H9 (cell line): Measurements from ENCODE around the gene PCDHGA10. TPM values are rescaled to one million over a fixed set of nuclear protein-coding genes. Genes with fewer than 3 reads are reported as not detected.

Source experiments
- DNase-seq: peaks from one replicate; pipeline ENCODE4 v3.0.0-alpha.2; 2017
- H2AFZ ChIP-seq: one replicate; pipeline ENCODE4 v1.6.1; 2013; ENCODE audit warnings: mild to moderate bottlenecking, low read length, control low read depth, moderate library complexity
- H2AK5ac ChIP-seq: 2 replicates; pipeline ENCODE4 v1.6.1; 2013; ENCODE audit warnings: low read length, control low read depth, mixed read lengths; ENCODE audit not compliant: insufficient read length
- H2BK120ac ChIP-seq: one replicate; pipeline ENCODE4 v1.6.1; 2013; ENCODE audit warnings: low read depth, mild to moderate bottlenecking, low read length, control low read depth, inconsistent platforms; ENCODE audit not compliant: poor library complexity, severe bottlenecking
- H2BK12ac ChIP-seq: 2 replicates; pipeline ENCODE4 v1.6.1; 2013; ENCODE audit warnings: low read length, control low read depth, mixed read lengths, low read depth; ENCODE audit not compliant: insufficient read length
- H2BK15ac ChIP-seq: 2 replicates; pipeline ENCODE4 v1.6.1; 2013; ENCODE audit warnings: low read depth, low read length, control low read depth
- H2BK20ac ChIP-seq: one replicate; pipeline ENCODE4 v1.6.1; 2013; ENCODE audit warnings: low read depth, mild to moderate bottlenecking, low read length, control low read depth, inconsistent platforms; ENCODE audit not compliant: poor library complexity, severe bottlenecking
- H2BK5ac ChIP-seq: 2 replicates; pipeline ENCODE4 v1.6.1; 2013; ENCODE audit warnings: low read length, control low read depth, mixed read lengths; ENCODE audit not compliant: insufficient read length
- H3K14ac ChIP-seq: 2 replicates; pipeline ENCODE4 v1.6.1; 2013; ENCODE audit warnings: low read length, control low read depth; ENCODE audit not compliant: insufficient read depth
- H3K18ac ChIP-seq: 2 replicates; pipeline ENCODE4 v1.6.1; 2013; ENCODE audit warnings: low read depth, mild to moderate bottlenecking, mixed read lengths, low read length, control low read depth; ENCODE audit not compliant: insufficient read length
- H3K23ac ChIP-seq: 2 replicates; pipeline ENCODE4 v1.6.1; 2013; ENCODE audit warnings: low read length, control low read depth, mixed read lengths, low read depth; ENCODE audit not compliant: insufficient read length
- H3K23me2 ChIP-seq: 2 replicates; pipeline ENCODE4 v1.6.1; 2013; ENCODE audit warnings: low read depth, mild to moderate bottlenecking, mixed read lengths, low read length, control low read depth; ENCODE audit not compliant: insufficient read length, poor library complexity, severe bottlenecking
- H3K27ac ChIP-seq: 2 replicates; pipeline ENCODE4 v1.5.1; 2013; ENCODE audit warnings: low read length, control low read depth, mixed read lengths, low read depth; ENCODE audit not compliant: insufficient read length
- H3K27me3 ChIP-seq: 2 replicates; pipeline ENCODE4 v1.6.1; 2013; ENCODE audit warnings: low read length, control low read depth, inconsistent platforms; ENCODE audit not compliant: insufficient read depth
- H3K4ac ChIP-seq: 2 replicates; pipeline ENCODE4 v1.6.1; 2013; ENCODE audit warnings: low read depth, mild to moderate bottlenecking, control low read depth, inconsistent platforms, low read length, moderate library complexity
- H3K4me1 ChIP-seq: 2 replicates; pipeline ENCODE4 v1.6.1; 2013; ENCODE audit warnings: low read length, control low read depth, inconsistent platforms; ENCODE audit not compliant: insufficient read depth
- H3K4me2 ChIP-seq: 2 replicates; pipeline ENCODE4 v1.6.1; 2013; ENCODE audit warnings: low read length, control low read depth, mixed read lengths; ENCODE audit not compliant: insufficient read length, insufficient read depth
- H3K56ac ChIP-seq: 2 replicates; pipeline ENCODE4 v1.6.1; 2013; ENCODE audit warnings: low read depth, mild to moderate bottlenecking, mixed read lengths, low read length, control low read depth; ENCODE audit not compliant: insufficient read length
- H3K79me1 ChIP-seq: 2 replicates; pipeline ENCODE4 v1.6.1; 2013; ENCODE audit warnings: low read depth, mild to moderate bottlenecking, moderate library complexity, low read length, control low read depth, inconsistent platforms; ENCODE audit not compliant: insufficient read depth, poor library complexity, severe bottlenecking
- H3K79me2 ChIP-seq: 2 replicates; pipeline ENCODE4 v1.6.1; 2013; ENCODE audit warnings: low read length, control low read depth, inconsistent platforms; ENCODE audit not compliant: insufficient read depth
- H3K9ac ChIP-seq: 2 replicates; pipeline ENCODE4 v1.6.1; 2013; ENCODE audit warnings: low read length, control low read depth, mixed read lengths; ENCODE audit not compliant: insufficient read length; ENCODE audit errors: extremely low read depth
- H3K9me3 ChIP-seq: one replicate; pipeline ENCODE4 v1.6.1; 2013; ENCODE audit warnings: low read depth, low read length, inconsistent platforms; ENCODE audit not compliant: control insufficient read depth
- H3T11ph ChIP-seq: one replicate; pipeline ENCODE4 v1.6.1; 2013; ENCODE audit warnings: mild to moderate bottlenecking, low read length, control low read depth, inconsistent platforms
- H4K20me1 ChIP-seq: one replicate; pipeline ENCODE4 v1.6.1; 2013; ENCODE audit not compliant: control insufficient read depth, insufficient read length, insufficient read depth
- H4K5ac ChIP-seq: 2 replicates; pipeline ENCODE4 v1.6.1; 2013; ENCODE audit warnings: low read depth, mild to moderate bottlenecking, mixed read lengths, low read length, control low read depth; ENCODE audit not compliant: insufficient read length
- H4K8ac ChIP-seq: replicated peaks from 2 replicates; pipeline ENCODE4 v1.6.1; 2013; ENCODE audit warnings: low read length, control low read depth, mixed read lengths, low read depth; ENCODE audit not compliant: insufficient read length
- H4K91ac ChIP-seq: 2 replicates; pipeline ENCODE4 v1.6.1; 2013; ENCODE audit warnings: low read depth, mild to moderate bottlenecking, moderate library complexity, mixed read lengths, low read length, control low read depth; ENCODE audit not compliant: insufficient read length
- H3K27ac Mint-ChIP-seq, 3 experiments: 2 replicates in 2 of 3; 3 replicates in 1 of 3; pipeline ENCODE4 v1.8.0; 2020 to 2021; ENCODE audit warnings: mixed read lengths in 3 of 3, mild to moderate bottlenecking in 1 of 3, moderate library complexity in 1 of 3
- H3K27me3 Mint-ChIP-seq: 2 replicates; pipeline ENCODE4 v1.8.0; 2021; ENCODE audit warnings: low read depth, mild to moderate bottlenecking, moderate library complexity, mixed read lengths
- H3K36me3 Mint-ChIP-seq, 3 experiments: 2 replicates in 2 of 3; 3 replicates in 1 of 3; pipeline ENCODE4 v1.8.0; 2020 to 2021; ENCODE audit warnings: low read depth in 3 of 3, mixed read lengths in 3 of 3; ENCODE audit not compliant: insufficient read depth in 1 of 3
- H3K4me1 Mint-ChIP-seq, 2 experiments: 2 replicates each; pipeline ENCODE4 v1.8.0; 2020; ENCODE audit warnings: mixed read lengths in 2 of 2
- H3K4me3 Mint-ChIP-seq, 2 experiments: 2 replicates in 1 of 2; 3 replicates in 1 of 2; pipeline ENCODE4 v1.8.0; 2020 to 2021; ENCODE audit warnings: mild to moderate bottlenecking in 2 of 2, mixed read lengths in 2 of 2, moderate library complexity in 1 of 2
- H3K9me3 Mint-ChIP-seq, 2 experiments: 2 replicates in 1 of 2; 3 replicates in 1 of 2; pipeline ENCODE4 v1.8.0; 2020; ENCODE audit warnings: mild to moderate bottlenecking in 2 of 2, mixed read lengths in 2 of 2, moderate library complexity in 1 of 2
- WGBS: extraction: QIAGEN DNeasy Blood & Tissue Kit; methylation state at CpG from one replicate; pipeline ENCODE4 v1.1.7; 2013; ENCODE audit warnings: missing lambda C conversion rate, low lambda C conversion rate, mixed read lengths; ENCODE audit not compliant: insufficient read length; ENCODE audit errors: extremely low coverage; 5-methylcytosine and 5-hydroxymethylcytosine counted together
- total RNA-seq: library from RNA; stranded (reverse); gene quantifications from 2 replicates; pipeline ENCODE4 v1.2.1, GENCODE V29; 2021
- TF ChIP-seq, protein P1 (sequence below): fragments of 200-600 bp; sonication (generic); conservative IDR thresholded peaks from 3 replicates; pipeline ENCODE4 v1.8.0; 2021; ENCODE audit warnings: antibody characterized with exemption, mild to moderate bottlenecking

The PCDHGA10 gene
- total RNA-seq, 1 experiment from 2014 or later: 15.1 TPM

DNA sequence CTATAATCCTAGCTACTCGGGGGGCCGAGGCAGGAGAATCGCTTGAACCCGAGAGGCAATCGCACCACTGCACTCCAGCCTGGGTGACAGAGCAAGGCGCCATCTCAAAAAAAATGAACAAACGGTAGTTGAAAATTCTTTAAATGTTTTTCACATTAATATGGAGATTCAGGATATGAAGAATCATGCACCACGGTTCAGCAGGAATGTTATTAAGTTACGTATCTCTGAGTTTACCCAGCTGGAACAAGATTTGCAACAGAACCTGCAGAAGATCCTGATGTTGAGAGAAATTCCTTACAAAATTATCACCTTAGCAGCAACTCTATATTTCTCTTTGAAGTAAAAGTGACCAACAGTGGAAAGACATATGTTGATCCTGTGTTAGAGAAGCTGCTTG is 27.6 kb downstream of the PCDHGA10 start:
- Histone ChIP-seq H2AK5ac (no peak overlapping the region), H4K5ac (no peak overlapping the region), H2BK5ac (no peak overlapping the region), H2BK15ac (no peak overlapping the region), H3K14ac (no peak overlapping the region), H3K27ac (no peak overlapping the region), H3K23me2 (no peaks in the 10 kb centered on the region), H3K27me3 (no peaks in the 10 kb centered on the region), H3K18ac (no peak overlapping the region), H3K23ac (no peak overlapping the region), H2BK120ac (no peak overlapping the region), H4K8ac (no peak overlapping the region), H2BK20ac (no peak overlapping the region), H3K4me2 (no peak overlapping the region), H3K4ac (no peak overlapping the region), H3K9me3 (no peaks in the 10 kb centered on the region), H3T11ph (no peak overlapping the region), H4K91ac (no peak overlapping the region), H2AFZ (no peak overlapping the region), H3K4me1 (peaks cover 2% of the 10 kb centered on the region; the same call in 1 of the 2 replicates), H3K79me1 (no peaks in the 10 kb centered on the region), H4K20me1 (no peaks in the 10 kb centered on the region), H3K56ac (no peak overlapping the region), H3K9ac (no peak overlapping the region), H3K79me2 (no peaks in the 10 kb centered on the region), H2BK12ac (no peak overlapping the region)
- no CpG with 5 or more reads among the region's 9 CpGs for WGBS
- Mint-ChIP-seq H3K27me3 (no peaks in the 10 kb centered on the region), H3K4me1 (peaks cover 5 to 9% of the 10 kb centered on the region in 2 experiments; a peak in 3 of 4 replicates), H3K27ac (no peak overlapping the region), H3K4me3 (no peak overlapping the region), H3K36me3 (peaks cover 5 to 13% (median 10%) of the 10 kb centered on the region in 3 experiments; a peak in 6 of 7 replicates), H3K9me3 (peaks cover 11 to 14% of the 10 kb centered on the region in 2 experiments; a peak in 3 of 5 replicates)
- TF ChIP-seq, protein P1, sequence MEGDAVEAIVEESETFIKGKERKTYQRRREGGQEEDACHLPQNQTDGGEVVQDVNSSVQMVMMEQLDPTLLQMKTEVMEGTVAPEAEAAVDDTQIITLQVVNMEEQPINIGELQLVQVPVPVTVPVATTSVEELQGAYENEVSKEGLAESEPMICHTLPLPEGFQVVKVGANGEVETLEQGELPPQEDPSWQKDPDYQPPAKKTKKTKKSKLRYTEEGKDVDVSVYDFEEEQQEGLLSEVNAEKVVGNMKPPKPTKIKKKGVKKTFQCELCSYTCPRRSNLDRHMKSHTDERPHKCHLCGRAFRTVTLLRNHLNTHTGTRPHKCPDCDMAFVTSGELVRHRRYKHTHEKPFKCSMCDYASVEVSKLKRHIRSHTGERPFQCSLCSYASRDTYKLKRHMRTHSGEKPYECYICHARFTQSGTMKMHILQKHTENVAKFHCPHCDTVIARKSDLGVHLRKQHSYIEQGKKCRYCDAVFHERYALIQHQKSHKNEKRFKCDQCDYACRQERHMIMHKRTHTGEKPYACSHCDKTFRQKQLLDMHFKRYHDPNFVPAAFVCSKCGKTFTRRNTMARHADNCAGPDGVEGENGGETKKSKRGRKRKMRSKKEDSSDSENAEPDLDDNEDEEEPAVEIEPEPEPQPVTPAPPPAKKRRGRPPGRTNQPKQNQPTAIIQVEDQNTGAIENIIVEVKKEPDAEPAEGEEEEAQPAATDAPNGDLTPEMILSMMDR: no peak
- DNase-seq: no peak
